ENCODE data around the gene CCDC88B. TPM values are rescaled to one million over a fixed set of nuclear protein-coding genes. Genes with fewer than 3 reads are reported as not detected.
"Not testable (repeated sequence)": the region's sequence is repeated elsewhere in the genome, so short reads cannot be mapped to it uniquely, and the experiment has no call there.

The CCDC88B gene
- total RNA-seq, 1 experiment from 2014 or later, result 17.1 TPM

DNA sequence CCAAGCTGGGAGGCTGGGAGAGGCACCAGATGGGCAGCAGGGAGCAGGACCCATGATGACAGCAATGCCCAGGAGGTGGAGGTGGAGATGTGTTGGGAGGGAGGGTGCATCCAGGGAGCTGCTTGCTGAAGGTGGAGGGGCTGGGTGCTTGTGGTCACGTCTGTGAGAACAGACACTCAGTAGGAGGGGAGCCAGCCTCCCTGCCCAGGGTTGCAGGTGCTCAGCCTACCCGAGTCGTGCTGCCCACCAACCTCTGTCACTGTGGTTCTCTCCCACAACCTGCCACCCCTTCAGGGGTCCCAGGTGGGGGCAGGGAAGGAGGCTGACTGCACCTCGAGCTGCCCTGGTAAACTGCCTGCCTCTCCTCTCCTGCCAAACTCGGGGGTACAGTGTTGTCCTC is 16.6 kb upstream of the CCDC88B start:
- intact Hi-C loops (cut with micrococcal nuclease; ENCODE audit: unreplicated experiment), result no loop called here

GRCh38 chr11:64323984-64324383 is 16.0 kb upstream of the CCDC88B start:
- H3K27me3 ChIP-seq (ENCODE audit: control insufficient read depth, insufficient read depth, low read length); H3K4me3 ChIP-seq (ENCODE audit: low read depth in 2 of 2, low read length in 2 of 2); BruUV-seq (replicated peaks); H3K27ac ChIP-seq (ENCODE audit: low read length); H3K9me3 ChIP-seq (ENCODE audit: control insufficient read depth, insufficient read depth, low read depth, low read length); CTCF ChIA-PET; POLR2A ChIA-PET; DNase-seq (ENCODE audit: low read depth, low spot score); intact Hi-C loops (cut with micrococcal nuclease; ENCODE audit: unreplicated experiment); H3K36me3 ChIP-seq (ENCODE audit: control insufficient read depth, insufficient read depth, low read length); in situ Hi-C loops (cut with HindIII; ENCODE audit: low pct_unique_long_range_greater_than_20kb, low sequenced_read_pairs): not testable (repeated sequence)
- ATAC-seq, result peak; percentile 14
- H3K4me1 ChIP-seq (ENCODE audit: control insufficient read depth, insufficient read depth, low read length), result peaks cover 34% of the 10 kb centered on the region

More for the DNA sequence above, 16.6 kb upstream of the CCDC88B start:
- no peaks in the 10 kb centered on the region for H3K27me3 ChIP-seq (ENCODE audit: control insufficient read depth, insufficient read depth, low read length)
- H3K4me3 ChIP-seq (ENCODE audit: low read depth in 2 of 2, low read length in 2 of 2), result no peak overlapping the region
- ChIA-PET CTCF (interaction anchor here (0.9 kb wide), 1 partner anchor 8 kb away, joined by 4 read pairs; no protein-coding TSS in a partner anchor), POLR2A (interaction anchor here (0.6 to 0.8 kb wide), 2 partner anchors 8 to 19 kb away, joined by 3 to 4 read pairs; no protein-coding TSS in a partner anchor)
- no peaks in the 10 kb centered on the region for H3K36me3 ChIP-seq (ENCODE audit: control insufficient read depth, insufficient read depth, low read length)
- H3K4me1 ChIP-seq (ENCODE audit: control insufficient read depth, insufficient read depth, low read length), result peaks cover 36% of the 10 kb centered on the region
- DNase-seq (ENCODE audit: low read depth, low spot score) (no peak), ATAC-seq (peak; percentile 26; the same call in 1 of the 2 replicates)
- H3K9me3 ChIP-seq (ENCODE audit: control insufficient read depth, insufficient read depth, low read depth, low read length), result no peaks in the 10 kb centered on the region
- BruUV-seq (replicated peaks), result no TSS peak
- H3K27ac ChIP-seq (ENCODE audit: low read length), result no peak overlapping the region
- TF ChIP-seq SIN3A (IDR thresholded peaks at IDR 0.05; ENCODE audit: borderline replicate concordance, insufficient read depth, low read depth, low read length) (no peak), REST (IDR thresholded peaks at IDR 0.05; ENCODE audit: insufficient read depth in 1 of 2, low read depth in 2 of 2, low read length in 1 of 2) (no peak), POLR2AphosphoS5 (IDR thresholded peaks at IDR 0.05; ENCODE audit: low read depth, low read length) (no peak), TCF7L2 (IDR thresholded peaks at IDR 0.05; ENCODE audit: low read depth, low read length) (no peak)
- TF ChIP-seq, protein P1, sequence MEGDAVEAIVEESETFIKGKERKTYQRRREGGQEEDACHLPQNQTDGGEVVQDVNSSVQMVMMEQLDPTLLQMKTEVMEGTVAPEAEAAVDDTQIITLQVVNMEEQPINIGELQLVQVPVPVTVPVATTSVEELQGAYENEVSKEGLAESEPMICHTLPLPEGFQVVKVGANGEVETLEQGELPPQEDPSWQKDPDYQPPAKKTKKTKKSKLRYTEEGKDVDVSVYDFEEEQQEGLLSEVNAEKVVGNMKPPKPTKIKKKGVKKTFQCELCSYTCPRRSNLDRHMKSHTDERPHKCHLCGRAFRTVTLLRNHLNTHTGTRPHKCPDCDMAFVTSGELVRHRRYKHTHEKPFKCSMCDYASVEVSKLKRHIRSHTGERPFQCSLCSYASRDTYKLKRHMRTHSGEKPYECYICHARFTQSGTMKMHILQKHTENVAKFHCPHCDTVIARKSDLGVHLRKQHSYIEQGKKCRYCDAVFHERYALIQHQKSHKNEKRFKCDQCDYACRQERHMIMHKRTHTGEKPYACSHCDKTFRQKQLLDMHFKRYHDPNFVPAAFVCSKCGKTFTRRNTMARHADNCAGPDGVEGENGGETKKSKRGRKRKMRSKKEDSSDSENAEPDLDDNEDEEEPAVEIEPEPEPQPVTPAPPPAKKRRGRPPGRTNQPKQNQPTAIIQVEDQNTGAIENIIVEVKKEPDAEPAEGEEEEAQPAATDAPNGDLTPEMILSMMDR (IDR thresholded peaks at IDR 0.05), result no peak
- in situ Hi-C loops (cut with HindIII; ENCODE audit: low pct_unique_long_range_greater_than_20kb, low sequenced_read_pairs), result no loop called here

DNA sequence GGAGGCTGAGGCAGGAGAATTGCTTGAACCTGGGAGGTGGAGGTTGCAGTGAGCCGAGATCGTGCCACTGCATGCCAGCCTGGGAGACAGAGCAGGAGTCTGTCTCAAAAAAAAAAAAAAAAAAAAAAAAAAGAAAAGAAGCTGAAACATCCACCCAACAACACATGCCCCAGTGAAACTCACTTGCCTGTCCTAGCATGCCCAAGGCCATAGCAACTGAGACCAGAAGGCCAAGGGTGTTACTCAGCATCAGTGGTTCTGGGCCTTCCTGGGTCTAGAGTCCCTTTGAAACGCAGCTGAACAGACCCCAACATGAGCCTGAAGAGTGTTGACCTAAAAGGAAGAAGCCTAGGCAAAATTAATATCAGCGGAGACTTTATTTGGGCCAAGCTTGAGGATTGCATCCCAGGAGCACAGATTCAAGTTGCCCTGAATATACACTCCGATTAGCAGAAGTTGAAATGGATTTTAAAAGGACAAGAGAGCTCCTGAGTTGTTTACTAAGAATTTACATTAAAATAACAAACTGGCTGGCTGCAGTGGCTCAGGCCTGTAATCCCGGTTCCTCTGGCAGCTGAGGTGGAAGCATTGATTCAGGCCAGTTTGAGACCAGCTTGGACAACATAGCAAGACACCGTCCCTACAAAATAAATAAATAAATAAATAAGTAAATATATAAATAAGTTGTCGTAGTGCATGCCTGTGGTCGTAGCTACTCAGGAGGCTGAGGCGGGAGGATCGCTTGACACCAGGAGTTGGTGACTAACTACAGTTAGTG is 15.1 kb upstream of the CCDC88B start:
- in situ Hi-C loops (cut with HindIII; ENCODE audit: low pct_unique_long_range_greater_than_20kb, low sequenced_read_pairs), result no loop called here
- TF ChIP-seq SIN3A (IDR thresholded peaks at IDR 0.05; ENCODE audit: borderline replicate concordance, insufficient read depth, low read depth, low read length) (no peak), REST (IDR thresholded peaks at IDR 0.05; ENCODE audit: insufficient read depth in 1 of 2, low read depth in 2 of 2, low read length in 1 of 2) (no peak), TCF7L2 (IDR thresholded peaks at IDR 0.05; ENCODE audit: low read depth, low read length) (no peak), POLR2AphosphoS5 (IDR thresholded peaks at IDR 0.05; ENCODE audit: low read depth, low read length) (no peak)
- TF ChIP-seq, protein P1 (IDR thresholded peaks at IDR 0.05), result no peak
- intact Hi-C loops (cut with micrococcal nuclease; ENCODE audit: unreplicated experiment), result no loop called here
- no peak overlapping the region for H3K4me3 ChIP-seq (ENCODE audit: low read depth in 2 of 2, low read length in 2 of 2)
- no peaks in the 10 kb centered on the region for H3K27me3 ChIP-seq (ENCODE audit: control insufficient read depth, insufficient read depth, low read length)
- peaks cover 32% of the 10 kb centered on the region for H3K4me1 ChIP-seq (ENCODE audit: control insufficient read depth, insufficient read depth, low read length)
- BruUV-seq (replicated peaks), result no TSS peak
- ChIA-PET POLR2A (no interaction called here), CTCF (interaction anchor here (0.7 to 1.0 kb wide), 3 partner anchors 24 to 32 kb away, joined by 3 to 7 read pairs (median 4); no protein-coding TSS in a partner anchor)
- H3K36me3 ChIP-seq (ENCODE audit: control insufficient read depth, insufficient read depth, low read length), result no peaks in the 10 kb centered on the region
- DNase-seq (ENCODE audit: low read depth, low spot score) (no peak), ATAC-seq (no peak)
- H3K9me3 ChIP-seq (ENCODE audit: control insufficient read depth, insufficient read depth, low read depth, low read length), result no peaks in the 10 kb centered on the region
- no peak overlapping the region for H3K27ac ChIP-seq (ENCODE audit: low read length)

Data from Panc1 (cell line).